ENCODE measurements around the gene MPHOSPH6.

Gene MPHOSPH6

GRCh38 chr16:82108100-82108499, 61.9 kb downstream of the MPHOSPH6 start:
- ATAC-seq (replicated peaks; ENCODE audit: extremely low read depth, poor library complexity, severe bottlenecking) (no peak), DNase-seq (ENCODE audit: low spot score in 2 of 2) (no peak)
- H3K27me3 Mint-ChIP-seq: peaks cover 28% of the 10 kb centered on the region
- H3K27ac Mint-ChIP-seq (ENCODE audit: low read depth): no peak overlapping the region
- H3K4me3 Mint-ChIP-seq: no peak overlapping the region
- H3K4me1 Mint-ChIP-seq: no peaks in the 10 kb centered on the region
- peaks cover 2% of the 10 kb centered on the region for H3K36me3 Mint-ChIP-seq (ENCODE audit: insufficient read depth)
- no peaks in the 10 kb centered on the region for H3K9me3 Mint-ChIP-seq

GRCh38 chr16:82105107-82105506, 64.9 kb downstream of the MPHOSPH6 start:
- Mint-ChIP-seq H3K27me3 (peaks cover 42% of the 10 kb centered on the region), H3K36me3 (ENCODE audit: insufficient read depth) (peaks cover 3% of the 10 kb centered on the region), H3K9me3 (no peaks in the 10 kb centered on the region), H3K4me3 (no peak overlapping the region), H3K4me1 (no peaks in the 10 kb centered on the region), H3K27ac (ENCODE audit: low read depth) (no peak overlapping the region)
- ATAC-seq (replicated peaks; ENCODE audit: extremely low read depth, poor library complexity, severe bottlenecking) (no peak), DNase-seq (ENCODE audit: low spot score in 2 of 2) (no peak)

Measured in central memory CD8-positive, alpha-beta T cell (primary cell).